RWPE2 (cell line): ENCODE data around the gene LMX1A.
A peak's percentile ranks its signal among the peaks of the same experiment; 100 is the strongest.

Source experiments
- ATAC-seq: fragments of 200-7000 bp; cut with Tn5 transposase; 3 replicates; pipeline ENCODE4 v1.9.1; 2021; ENCODE audit warnings: low read depth
- DNase-seq: peaks from one replicate; pipeline ENCODE4 v3.0.0-alpha.2; 2020; ENCODE audit warnings: low spot score
- H3K27ac ChIP-seq: fragments of 450-650 bp; 2 replicates; pipeline ENCODE4 v1.5.1; 2017; ENCODE audit warnings: mild to moderate bottlenecking; ENCODE audit not compliant: poor library complexity, severe bottlenecking
- H3K27me3 ChIP-seq: fragments of 250-450 bp; sonication (Bioruptor Pico); 2 replicates; pipeline ENCODE4 v1.5.1; 2021; ENCODE audit warnings: mild to moderate bottlenecking, moderate library complexity; ENCODE audit not compliant: insufficient read depth, poor library complexity, severe bottlenecking
- H3K36me3 ChIP-seq: fragments of 250-450 bp; sonication (Bioruptor Pico); 2 replicates; pipeline ENCODE4 v1.5.1; 2020; ENCODE audit warnings: low read depth, mild to moderate bottlenecking, moderate library complexity
- H3K4me1 ChIP-seq: fragments of 250-450 bp; sonication (Bioruptor Pico); 2 replicates; pipeline ENCODE4 v1.5.1; 2021; ENCODE audit warnings: mild to moderate bottlenecking, moderate library complexity; ENCODE audit not compliant: insufficient read depth, poor library complexity, severe bottlenecking
- H3K4me3 ChIP-seq: fragments of 250-450 bp; sonication (Bioruptor Pico); 2 replicates; pipeline ENCODE4 v1.5.1; 2021; ENCODE audit warnings: mild to moderate bottlenecking, moderate library complexity; ENCODE audit not compliant: severe bottlenecking
- H3K9me3 ChIP-seq: fragments of 250-450 bp; sonication (Bioruptor Pico); 2 replicates; pipeline ENCODE4 v1.5.1; 2021; ENCODE audit warnings: mild to moderate bottlenecking, moderate library complexity; ENCODE audit not compliant: severe bottlenecking
- CTCF ChIP-seq: fragments of 450-650 bp; IDR thresholded peaks from one replicate; pipeline ENCODE4 v1.5.1; 2017; ENCODE audit warnings: mild to moderate bottlenecking, moderate library complexity; ENCODE audit not compliant: poor library complexity, severe bottlenecking

The LMX1A gene

GRCh38 chr1:165367375-165367993 lies 11.0 kb upstream of the LMX1A start:
- peaks cover 11% of the 10 kb centered on the region for H3K4me1 ChIP-seq
- ATAC-seq: 0 out of 3 replicates have a peak, but pooled peaks have one; percentile 37
- no peak for DNase-seq
- TF ChIP-seq CTCF: peak; percentile 88
- H3K27me3 ChIP-seq: no peaks in the 10 kb centered on the region
- H3K36me3 ChIP-seq: no peaks in the 10 kb centered on the region
- no peaks in the 10 kb centered on the region for H3K9me3 ChIP-seq
- no peak overlapping the region for H3K4me3 ChIP-seq
- no peak overlapping the region for H3K27ac ChIP-seq

- TF ChIP-seq CTCF: no peak
- Histone ChIP-seq H3K27ac (no peak overlapping the region), H3K36me3 (no peaks in the 10 kb centered on the region), H3K9me3 (no peaks in the 10 kb centered on the region), H3K27me3 (no peaks in the 10 kb centered on the region), H3K4me3 (no peak overlapping the region), H3K4me1 (peaks cover 11% of the 10 kb centered on the region)
- ATAC-seq: peak; percentile 23; the same call in 1 of the 3 replicates
- no peak for DNase-seq
These were observed 8.8 kb upstream of the LMX1A start for GRCh38 chr1:165365341-165365740.

- Histone ChIP-seq H3K9me3 (no peaks in the 10 kb centered on the region), H3K4me1 (peaks cover 11% of the 10 kb centered on the region), H3K27me3 (no peaks in the 10 kb centered on the region), H3K36me3 (no peaks in the 10 kb centered on the region), H3K27ac (no peak overlapping the region), H3K4me3 (no peak overlapping the region)
- ATAC-seq (peak; percentile 91), DNase-seq (no peak)
- no peak for TF ChIP-seq CTCF
These were observed 8.1 kb upstream of the LMX1A start for GRCh38 chr1:165364568-165365133.

- H3K36me3 ChIP-seq: no peaks in the 10 kb centered on the region
- TF ChIP-seq CTCF: no peak
- no peaks in the 10 kb centered on the region for H3K9me3 ChIP-seq
- no peak for DNase-seq
- no peak overlapping the region for H3K4me3 ChIP-seq
- ATAC-seq: no peak
- H3K27ac ChIP-seq: no peak overlapping the region
- no peaks in the 10 kb centered on the region for H3K4me1 ChIP-seq
- peaks cover 65% of the 10 kb centered on the region for H3K27me3 ChIP-seq
These were observed 361 bp upstream of the LMX1A start for GRCh38 chr1:165356876-165357275.
